Measurements from ENCODE around the gene TTLL13. TPM values are rescaled to one million over a fixed set of nuclear protein-coding genes. Genes with fewer than 3 reads are reported as not detected.

TTLL13 gene
- polyA plus RNA-seq, 1 donor from 2014 or later, result 0.33 TPM

DNA sequence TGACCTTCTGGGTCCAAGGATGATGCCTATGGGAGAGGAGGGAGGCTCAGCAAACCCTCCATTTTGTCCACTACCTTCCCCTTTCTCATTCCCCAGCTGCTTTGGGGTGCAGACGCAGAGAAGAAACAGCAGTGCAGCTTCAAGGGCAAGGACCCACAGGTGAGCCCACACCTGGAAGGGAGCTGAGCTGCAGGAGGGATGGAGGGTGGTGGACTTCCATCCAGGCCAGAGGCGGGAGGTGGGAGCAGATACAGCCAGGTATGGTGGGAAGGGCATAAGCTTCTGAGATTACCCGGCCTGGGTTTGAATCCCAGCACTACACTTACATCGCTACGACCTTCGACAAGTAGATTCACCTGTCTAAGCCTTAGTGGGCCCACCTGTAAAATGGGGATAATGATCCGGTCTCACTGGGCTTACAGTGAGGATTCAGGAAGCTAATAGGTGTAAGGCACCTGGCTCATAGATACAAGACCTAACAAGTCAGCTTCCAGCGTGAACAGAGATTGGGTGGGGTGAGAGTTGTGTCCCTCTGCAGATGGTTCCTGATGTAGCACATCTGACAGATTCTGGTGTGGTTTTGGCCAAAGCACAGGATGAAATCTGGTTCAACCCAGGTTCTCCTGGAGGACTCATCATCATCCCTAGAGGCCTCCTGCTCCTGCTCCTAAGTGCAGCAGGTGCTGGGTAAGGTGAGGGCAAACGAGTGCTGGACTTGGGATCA lies 31.5 kb upstream of the TTLL13 start:
- Histone ChIP-seq H2AFZ (ENCODE audit: low read depth, low read length) (no peak overlapping the region), H3K36me3 (ENCODE audit: insufficient read depth, low read length) (no peaks in the 10 kb centered on the region), H3K27ac (ENCODE audit: low read length) (no peak overlapping the region), H3K9ac (ENCODE audit: low read length) (no peak overlapping the region), H3K4me2 (ENCODE audit: low read length) (no peak overlapping the region), H4K20me1 (ENCODE audit: insufficient read depth) (no peaks in the 10 kb centered on the region), H3F3A (ENCODE audit: insufficient read depth, low read length, poor library complexity, severe bottlenecking) (no peaks in the 10 kb centered on the region), H3K27me3 (ENCODE audit: insufficient read depth, low read depth, low read length) (no peaks in the 10 kb centered on the region), H3K79me2 (replicated peaks; ENCODE audit: insufficient read depth, low read length) (peaks cover 4% of the 10 kb centered on the region), H3K9me2 (ENCODE audit: insufficient read depth, low read length) (no peaks in the 10 kb centered on the region), H3K4me3 (ENCODE audit: low read length) (no peak overlapping the region), H3K9me3 (ENCODE audit: low read length) (no peaks in the 10 kb centered on the region)
- TF ChIP-seq EP300 (conservative IDR thresholded peaks at IDR 0.05; ENCODE audit: poor library complexity, severe bottlenecking), result no peak
- no peak for TF ChIP-seq MXI1 (conservative IDR thresholded peaks at IDR 0.05; ENCODE audit: poor library complexity, severe bottlenecking)
- no peak for TF ChIP-seq RAD21 (conservative IDR thresholded peaks at IDR 0.05)
- TF ChIP-seq REST (IDR thresholded peaks at IDR 0.05; ENCODE audit: borderline replicate concordance), result no peak
- TF ChIP-seq EZH2 (IDR thresholded peaks at IDR 0.05; ENCODE audit: borderline replicate concordance, insufficient read depth, low read length, poor library complexity, severe bottlenecking), result no peak
- TF ChIP-seq TAF1 (IDR thresholded peaks at IDR 0.05; ENCODE audit: low read depth), result no peak
- TF ChIP-seq SMC3 (conservative IDR thresholded peaks at IDR 0.05; ENCODE audit: poor library complexity), result no peak
- TF ChIP-seq CTCF (IDR thresholded peaks at IDR 0.05; ENCODE audit: poor library complexity, severe bottlenecking), result no peak
- TF ChIP-seq POLR2AphosphoS5 (IDR thresholded peaks at IDR 0.05), result no peak

- Histone ChIP-seq H3K27ac (ENCODE audit: low read length) (no peak overlapping the region), H3K9me2 (ENCODE audit: insufficient read depth, low read length) (no peaks in the 10 kb centered on the region), H3K9ac (ENCODE audit: low read length) (no peak overlapping the region), H3F3A (ENCODE audit: insufficient read depth, low read length, poor library complexity, severe bottlenecking) (no peaks in the 10 kb centered on the region), H3K27me3 (ENCODE audit: insufficient read depth, low read depth, low read length) (no peaks in the 10 kb centered on the region), H3K79me2 (replicated peaks; ENCODE audit: insufficient read depth, low read length) (peaks cover 4% of the 10 kb centered on the region), H4K20me1 (ENCODE audit: insufficient read depth) (no peaks in the 10 kb centered on the region), H3K36me3 (ENCODE audit: insufficient read depth, low read length) (no peaks in the 10 kb centered on the region), H3K4me2 (ENCODE audit: low read length) (no peak overlapping the region), H2AFZ (ENCODE audit: low read depth, low read length) (no peak overlapping the region), H3K4me3 (ENCODE audit: low read length) (no peak overlapping the region), H3K9me3 (ENCODE audit: low read length) (no peaks in the 10 kb centered on the region)
- TF ChIP-seq SMC3 (conservative IDR thresholded peaks at IDR 0.05; ENCODE audit: poor library complexity), result peak; percentile 41
- TF ChIP-seq CTCF (IDR thresholded peaks at IDR 0.05; ENCODE audit: poor library complexity, severe bottlenecking), result peak; percentile 36
- peak; percentile 23 for TF ChIP-seq RAD21 (conservative IDR thresholded peaks at IDR 0.05)
- TF ChIP-seq EP300 (conservative IDR thresholded peaks at IDR 0.05; ENCODE audit: poor library complexity, severe bottlenecking), result no peak
Measured at GRCh38 chr15:90219421-90220141, 29.8 kb upstream of the TTLL13 start.
